Mammary epithelial cell (primary cell): Measurements from ENCODE around the gene STARD4.

Source experiments
- EZH2 ChIP-seq: IDR thresholded peaks from 2 replicates; pipeline ENCODE4 v1.6.1; 2012; ENCODE audit warnings: low read length, inconsistent platforms, borderline replicate concordance
- TF ChIP-seq, protein P1 (sequence below), 2 donors: IDR thresholded peaks in 1 of 2; conservative IDR thresholded peaks in 1 of 2; 2 replicates each; pipeline ENCODE4 v1.5.1; 2011 to 2012; ENCODE audit warnings: inconsistent platforms in 2 of 2, low read length in 2 of 2, mild to moderate bottlenecking in 2 of 2, control low read depth in 1 of 2, low read depth in 1 of 2; ENCODE audit not compliant: insufficient read depth in 1 of 2; ENCODE audit errors: extremely low read depth in 1 of 2

- TF ChIP-seq, protein P1, sequence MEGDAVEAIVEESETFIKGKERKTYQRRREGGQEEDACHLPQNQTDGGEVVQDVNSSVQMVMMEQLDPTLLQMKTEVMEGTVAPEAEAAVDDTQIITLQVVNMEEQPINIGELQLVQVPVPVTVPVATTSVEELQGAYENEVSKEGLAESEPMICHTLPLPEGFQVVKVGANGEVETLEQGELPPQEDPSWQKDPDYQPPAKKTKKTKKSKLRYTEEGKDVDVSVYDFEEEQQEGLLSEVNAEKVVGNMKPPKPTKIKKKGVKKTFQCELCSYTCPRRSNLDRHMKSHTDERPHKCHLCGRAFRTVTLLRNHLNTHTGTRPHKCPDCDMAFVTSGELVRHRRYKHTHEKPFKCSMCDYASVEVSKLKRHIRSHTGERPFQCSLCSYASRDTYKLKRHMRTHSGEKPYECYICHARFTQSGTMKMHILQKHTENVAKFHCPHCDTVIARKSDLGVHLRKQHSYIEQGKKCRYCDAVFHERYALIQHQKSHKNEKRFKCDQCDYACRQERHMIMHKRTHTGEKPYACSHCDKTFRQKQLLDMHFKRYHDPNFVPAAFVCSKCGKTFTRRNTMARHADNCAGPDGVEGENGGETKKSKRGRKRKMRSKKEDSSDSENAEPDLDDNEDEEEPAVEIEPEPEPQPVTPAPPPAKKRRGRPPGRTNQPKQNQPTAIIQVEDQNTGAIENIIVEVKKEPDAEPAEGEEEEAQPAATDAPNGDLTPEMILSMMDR (conservative IDR thresholded peaks at IDR 0.05 in 1 of 2, IDR thresholded peaks at IDR 0.05 in 1 of 2; ENCODE audit: extremely low read depth in 1 of 2, insufficient read depth in 1 of 2, low read depth in 1 of 2, low read length in 2 of 2) = no peak
- no peak for TF ChIP-seq EZH2
These were observed 40.6 kb upstream of the STARD4 start for GRCh38 chr5:111552896-111553295.
